ENCODE measurements around the gene TSHR. TPM values are rescaled to one million over a fixed set of nuclear protein-coding genes. Genes with fewer than 3 reads are reported as not detected.
"Not testable (repeated sequence)": the region's sequence is repeated elsewhere in the genome, so short reads cannot be mapped to it uniquely, and the experiment has no call there.

The TSHR gene
- total RNA-seq, 1 donor from 2014 or later, result not detected

- H3K9me3 Mint-ChIP-seq, result peaks cover 8% of the 10 kb centered on the region
Measured at GRCh38 chr14:81009346-81009745, 53.9 kb downstream of the TSHR start.

DNA sequence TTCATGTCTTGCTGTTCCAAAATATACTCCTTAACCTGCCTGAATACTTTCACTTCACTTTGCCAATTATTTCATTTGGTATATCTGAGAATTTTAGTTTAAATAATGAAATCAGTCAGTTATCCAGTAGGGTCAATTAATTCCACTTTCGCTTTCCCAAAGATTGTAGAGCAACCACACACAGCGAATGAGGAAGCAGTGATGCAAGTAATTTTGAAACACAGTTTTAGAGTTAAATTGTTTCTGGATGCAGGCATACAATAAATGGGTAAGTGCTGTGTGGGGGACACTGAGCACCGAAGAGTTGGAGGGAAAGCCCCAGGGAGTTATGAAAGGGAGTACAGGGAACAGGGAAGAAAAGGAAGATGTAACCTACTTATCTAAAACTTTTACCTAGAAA, 62.8 kb downstream of the TSHR start:
- no peaks in the 10 kb centered on the region for H3K79me2 ChIP-seq (ENCODE audit: low read depth)
- H2AFZ ChIP-seq (replicated peaks), result no peak overlapping the region
- no peaks in the 10 kb centered on the region for H4K20me1 ChIP-seq (ENCODE audit: low read depth)
- H3K9me3 ChIP-seq (ENCODE audit: low read depth), result no peaks in the 10 kb centered on the region
- no peaks in the 10 kb centered on the region for H3K4me1 Mint-ChIP-seq
- no peak overlapping the region for H3K4me2 ChIP-seq
- no peaks in the 10 kb centered on the region for H3K27me3 Mint-ChIP-seq (ENCODE audit: insufficient read depth, low read depth)
- no peaks in the 10 kb centered on the region for H3K4me1 ChIP-seq
- H3K27me3 ChIP-seq, result no peaks in the 10 kb centered on the region
- H3K4me3 Mint-ChIP-seq, result no peak overlapping the region
- no peaks in the 10 kb centered on the region for H3K36me3 ChIP-seq
- H3F3A ChIP-seq (ENCODE audit: low read depth), result no peaks in the 10 kb centered on the region
- no peak overlapping the region for H3K27ac ChIP-seq
- H3K36me3 Mint-ChIP-seq, result no peaks in the 10 kb centered on the region
- no peak for TF ChIP-seq EZH2 (IDR thresholded peaks at IDR 0.05)
- TF ChIP-seq, protein P1, sequence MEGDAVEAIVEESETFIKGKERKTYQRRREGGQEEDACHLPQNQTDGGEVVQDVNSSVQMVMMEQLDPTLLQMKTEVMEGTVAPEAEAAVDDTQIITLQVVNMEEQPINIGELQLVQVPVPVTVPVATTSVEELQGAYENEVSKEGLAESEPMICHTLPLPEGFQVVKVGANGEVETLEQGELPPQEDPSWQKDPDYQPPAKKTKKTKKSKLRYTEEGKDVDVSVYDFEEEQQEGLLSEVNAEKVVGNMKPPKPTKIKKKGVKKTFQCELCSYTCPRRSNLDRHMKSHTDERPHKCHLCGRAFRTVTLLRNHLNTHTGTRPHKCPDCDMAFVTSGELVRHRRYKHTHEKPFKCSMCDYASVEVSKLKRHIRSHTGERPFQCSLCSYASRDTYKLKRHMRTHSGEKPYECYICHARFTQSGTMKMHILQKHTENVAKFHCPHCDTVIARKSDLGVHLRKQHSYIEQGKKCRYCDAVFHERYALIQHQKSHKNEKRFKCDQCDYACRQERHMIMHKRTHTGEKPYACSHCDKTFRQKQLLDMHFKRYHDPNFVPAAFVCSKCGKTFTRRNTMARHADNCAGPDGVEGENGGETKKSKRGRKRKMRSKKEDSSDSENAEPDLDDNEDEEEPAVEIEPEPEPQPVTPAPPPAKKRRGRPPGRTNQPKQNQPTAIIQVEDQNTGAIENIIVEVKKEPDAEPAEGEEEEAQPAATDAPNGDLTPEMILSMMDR (IDR thresholded peaks at IDR 0.05), result no peak
- TF ChIP-seq EZH2phosphoT487 (IDR thresholded peaks at IDR 0.05), result no peak
- no peak overlapping the region for H3K9ac ChIP-seq
- H3K4me3 ChIP-seq, result no peak overlapping the region
- DNase-seq (ENCODE audit: low spot score), result no peak
- no peak overlapping the region for H3K27ac Mint-ChIP-seq
- peaks cover 9% of the 10 kb centered on the region for H3K9me3 Mint-ChIP-seq

More at GRCh38 chr14:81009346-81009745, 53.9 kb downstream of the TSHR start:
- H3K4me3 ChIP-seq, result no peak overlapping the region
- no peaks in the 10 kb centered on the region for H3K27me3 ChIP-seq
- H2AFZ ChIP-seq (replicated peaks), result no peak overlapping the region
- H3K36me3 Mint-ChIP-seq, result no peaks in the 10 kb centered on the region
- H3K4me1 ChIP-seq, result no peaks in the 10 kb centered on the region
- no peaks in the 10 kb centered on the region for H4K20me1 ChIP-seq (ENCODE audit: low read depth)
- no peak overlapping the region for H3K27ac ChIP-seq
- no peak for TF ChIP-seq EZH2phosphoT487 (IDR thresholded peaks at IDR 0.05)
- TF ChIP-seq, protein P1 (IDR thresholded peaks at IDR 0.05), result no peak
- TF ChIP-seq EZH2 (IDR thresholded peaks at IDR 0.05), result no peak
- no peaks in the 10 kb centered on the region for H3F3A ChIP-seq (ENCODE audit: low read depth)
- no peak for DNase-seq (ENCODE audit: low spot score)
- H3K9me3 ChIP-seq (ENCODE audit: low read depth), result no peaks in the 10 kb centered on the region
- H3K79me2 ChIP-seq (ENCODE audit: low read depth), result no peaks in the 10 kb centered on the region
- H3K4me1 Mint-ChIP-seq, result no peaks in the 10 kb centered on the region
- no peaks in the 10 kb centered on the region for H3K36me3 ChIP-seq
- no peak overlapping the region for H3K9ac ChIP-seq
- no peak overlapping the region for H3K27ac Mint-ChIP-seq
- no peak overlapping the region for H3K4me2 ChIP-seq
- H3K27me3 Mint-ChIP-seq (ENCODE audit: insufficient read depth, low read depth), result no peaks in the 10 kb centered on the region
- H3K4me3 Mint-ChIP-seq, result no peak overlapping the region

DNA sequence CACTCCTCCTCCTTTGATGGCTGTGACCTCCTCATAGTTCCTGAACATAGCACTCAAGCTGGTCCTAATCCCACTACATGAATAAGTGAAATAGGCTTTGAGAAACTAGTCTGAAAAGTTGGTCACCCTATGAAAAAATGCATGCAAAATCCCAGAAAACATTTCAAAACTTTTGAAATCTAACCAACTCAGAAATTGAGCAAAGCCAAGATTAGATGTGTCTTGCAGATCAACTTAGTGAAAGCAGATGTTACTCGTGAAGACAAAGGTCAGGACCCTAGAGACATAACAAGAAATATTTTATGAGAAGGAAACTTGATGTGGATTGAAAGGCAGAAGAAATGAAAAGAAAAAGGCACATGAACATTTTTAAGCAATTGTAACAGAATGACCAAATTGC, 63.3 kb downstream of the TSHR start:
- no peaks in the 10 kb centered on the region for H3K9me3 ChIP-seq (ENCODE audit: low read depth)
- H3F3A ChIP-seq (ENCODE audit: low read depth), result no peaks in the 10 kb centered on the region
- H3K4me3 ChIP-seq, result no peak overlapping the region
- Mint-ChIP-seq H3K4me1 (no peaks in the 10 kb centered on the region), H3K36me3 (no peaks in the 10 kb centered on the region), H3K27ac (no peak overlapping the region), H3K9me3 (peaks cover 7% of the 10 kb centered on the region), H3K4me3 (no peak overlapping the region), H3K27me3 (ENCODE audit: insufficient read depth, low read depth) (no peaks in the 10 kb centered on the region)
- no peak overlapping the region for H3K9ac ChIP-seq
- TF ChIP-seq EZH2 (IDR thresholded peaks at IDR 0.05) (no peak), EZH2phosphoT487 (IDR thresholded peaks at IDR 0.05) (no peak)
- TF ChIP-seq, protein P1 (IDR thresholded peaks at IDR 0.05), result no peak
- H3K27me3 ChIP-seq, result no peaks in the 10 kb centered on the region
- DNase-seq (ENCODE audit: low spot score), result no peak
- H4K20me1 ChIP-seq (ENCODE audit: low read depth), result no peaks in the 10 kb centered on the region
- no peaks in the 10 kb centered on the region for H3K4me1 ChIP-seq
- no peak overlapping the region for H3K4me2 ChIP-seq
- no peak overlapping the region for H3K27ac ChIP-seq
- H2AFZ ChIP-seq (replicated peaks), result no peak overlapping the region
- no peaks in the 10 kb centered on the region for H3K36me3 ChIP-seq
- H3K79me2 ChIP-seq (ENCODE audit: low read depth), result no peaks in the 10 kb centered on the region

- not testable (repeated sequence) for H3F3A ChIP-seq (ENCODE audit: low read depth); H3K79me2 ChIP-seq (ENCODE audit: low read depth); H4K20me1 ChIP-seq (ENCODE audit: low read depth); H3K36me3 Mint-ChIP-seq; H3K4me3 ChIP-seq; H3K36me3 ChIP-seq; H3K4me1 Mint-ChIP-seq; DNase-seq (ENCODE audit: low spot score); H3K27me3 Mint-ChIP-seq (ENCODE audit: insufficient read depth, low read depth); H3K4me3 Mint-ChIP-seq; H3K9ac ChIP-seq; H3K9me3 Mint-ChIP-seq; H3K4me1 ChIP-seq; H3K27ac ChIP-seq; H3K27me3 ChIP-seq; H3K9me3 ChIP-seq (ENCODE audit: low read depth); H3K4me2 ChIP-seq; H3K27ac Mint-ChIP-seq; H2AFZ ChIP-seq (replicated peaks)
Measured at GRCh38 chr14:81019113-81019512, 63.7 kb downstream of the TSHR start.
